Neural progenitor cell (in vitro differentiated cells): ENCODE results near the gene SLC39A3.

Source experiments
- EZH2 ChIP-seq: fragments of 200-600 bp; sonication (generic); IDR thresholded peaks from 2 replicates; pipeline ENCODE4 v1.6.1; 2017; ENCODE audit warnings: antibody characterized with exemption, mild to moderate bottlenecking, moderate library complexity
- EZH2phosphoT487 ChIP-seq: fragments of 200-600 bp; sonication (generic); IDR thresholded peaks from 2 replicates; pipeline ENCODE4 v1.6.1; 2017; ENCODE audit warnings: antibody characterized with exemption
- TF ChIP-seq, protein P1 (sequence below): fragments of 200-600 bp; sonication (generic); IDR thresholded peaks from 2 replicates; pipeline ENCODE4 v1.5.1; 2017; ENCODE audit warnings: antibody characterized with exemption, mild to moderate bottlenecking

DNA sequence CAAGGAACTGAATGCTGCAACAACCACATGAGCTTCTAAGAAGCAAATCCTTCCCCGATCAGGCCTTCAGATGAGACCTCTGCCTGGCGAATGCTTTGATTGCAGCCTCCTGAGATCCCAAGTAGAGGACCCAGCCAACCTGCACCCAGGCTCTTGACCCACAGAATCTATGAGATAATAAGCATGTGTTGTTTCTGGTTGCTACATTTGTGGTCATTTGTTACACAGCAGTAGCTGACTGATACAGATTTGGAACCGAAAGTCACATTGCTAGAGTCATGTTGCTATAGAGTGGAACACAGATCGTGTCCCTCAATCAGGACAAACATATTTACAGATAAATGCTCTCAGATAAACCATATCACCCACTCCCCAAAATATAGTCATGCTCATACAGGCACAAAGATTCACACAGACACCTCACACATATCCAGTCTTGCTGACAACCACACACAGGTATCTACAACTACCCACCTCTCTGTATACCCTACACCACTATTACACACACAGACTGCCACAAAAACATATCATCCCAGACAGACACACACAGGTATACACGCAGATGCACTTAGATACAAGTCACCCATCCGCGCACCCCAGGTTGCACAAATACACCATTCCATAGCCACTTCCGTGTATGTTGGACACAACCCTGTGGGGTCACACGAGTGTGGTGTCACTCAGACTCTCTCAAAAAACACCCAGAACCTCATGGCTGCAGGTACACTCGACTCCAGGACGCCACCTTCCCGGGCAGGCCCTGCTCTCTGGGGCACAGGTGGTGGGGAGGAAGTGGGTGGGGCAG is 24.1 kb downstream of the SLC39A3 start:
- no peak for TF ChIP-seq EZH2phosphoT487
- TF ChIP-seq, protein P1, sequence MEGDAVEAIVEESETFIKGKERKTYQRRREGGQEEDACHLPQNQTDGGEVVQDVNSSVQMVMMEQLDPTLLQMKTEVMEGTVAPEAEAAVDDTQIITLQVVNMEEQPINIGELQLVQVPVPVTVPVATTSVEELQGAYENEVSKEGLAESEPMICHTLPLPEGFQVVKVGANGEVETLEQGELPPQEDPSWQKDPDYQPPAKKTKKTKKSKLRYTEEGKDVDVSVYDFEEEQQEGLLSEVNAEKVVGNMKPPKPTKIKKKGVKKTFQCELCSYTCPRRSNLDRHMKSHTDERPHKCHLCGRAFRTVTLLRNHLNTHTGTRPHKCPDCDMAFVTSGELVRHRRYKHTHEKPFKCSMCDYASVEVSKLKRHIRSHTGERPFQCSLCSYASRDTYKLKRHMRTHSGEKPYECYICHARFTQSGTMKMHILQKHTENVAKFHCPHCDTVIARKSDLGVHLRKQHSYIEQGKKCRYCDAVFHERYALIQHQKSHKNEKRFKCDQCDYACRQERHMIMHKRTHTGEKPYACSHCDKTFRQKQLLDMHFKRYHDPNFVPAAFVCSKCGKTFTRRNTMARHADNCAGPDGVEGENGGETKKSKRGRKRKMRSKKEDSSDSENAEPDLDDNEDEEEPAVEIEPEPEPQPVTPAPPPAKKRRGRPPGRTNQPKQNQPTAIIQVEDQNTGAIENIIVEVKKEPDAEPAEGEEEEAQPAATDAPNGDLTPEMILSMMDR = no peak
- TF ChIP-seq EZH2 = no peak
